GM23338 (cell line): Measurements from ENCODE around the gene IFI6. TPM values are rescaled to one million over a fixed set of nuclear protein-coding genes. Genes with fewer than 3 reads are reported as not detected.

Experiments used
- ATAC-seq: fragments of 200-7000 bp; cut with Tn5 transposase; 3 replicates; pipeline ENCODE4 v1.9.1; 2020
- DNase-seq: peaks from one replicate; pipeline ENCODE4 v3.0.0-alpha.2; 2015; ENCODE audit warnings: low spot score
- H2AFZ ChIP-seq: fragments of 200-600 bp; sonication (generic); 2 replicates; pipeline ENCODE4 v1.8.0; 2016; ENCODE audit warnings: antibody characterized with exemption, mild to moderate bottlenecking, moderate library complexity
- H3F3A ChIP-seq: fragments of 200-600 bp; sonication (generic); replicated peaks from 2 replicates; pipeline ENCODE4 v1.8.0; 2017; ENCODE audit warnings: antibody characterized with exemption, mixed run types, low read depth
- H3K27ac ChIP-seq: fragments of 200-600 bp; sonication (generic); 2 replicates; pipeline ENCODE4 v1.6.1; 2016; ENCODE audit warnings: low read depth
- H3K27me3 ChIP-seq: fragments of 200-600 bp; sonication (generic); 2 replicates; pipeline ENCODE4 v1.8.0; 2016; ENCODE audit warnings: mild to moderate bottlenecking, mixed run types, moderate library complexity; ENCODE audit not compliant: insufficient read depth
- H3K36me3 ChIP-seq: fragments of 200-600 bp; sonication (generic); 2 replicates; pipeline ENCODE4 v1.8.0; 2016; ENCODE audit warnings: mild to moderate bottlenecking; ENCODE audit not compliant: insufficient read depth
- H3K4me1 ChIP-seq: fragments of 200-600 bp; sonication (generic); 2 replicates; pipeline ENCODE4 v1.8.0; 2016; ENCODE audit warnings: mild to moderate bottlenecking, moderate library complexity; ENCODE audit not compliant: insufficient read depth
- H3K4me2 ChIP-seq: fragments of 200-600 bp; sonication (generic); 2 replicates; pipeline ENCODE4 v1.7.1; 2017; ENCODE audit warnings: mixed run types
- H3K4me3 ChIP-seq: fragments of 200-600 bp; sonication (generic); 2 replicates; pipeline ENCODE4 v1.6.1; 2016; ENCODE audit warnings: mixed run types
- H3K79me2 ChIP-seq: fragments of 200-600 bp; sonication (generic); replicated peaks from 2 replicates; pipeline ENCODE4 v1.8.0; 2017; ENCODE audit warnings: mild to moderate bottlenecking; ENCODE audit not compliant: insufficient read depth
- H3K9me2 ChIP-seq: fragments of 200-600 bp; sonication (generic); 2 replicates; pipeline ENCODE4 v1.8.0; 2017; ENCODE audit not compliant: insufficient read depth
- H4K20me1 ChIP-seq: fragments of 200-600 bp; sonication (generic); replicated peaks from 2 replicates; pipeline ENCODE4 v1.8.0; 2017; ENCODE audit warnings: mild to moderate bottlenecking; ENCODE audit not compliant: insufficient read depth
- H3K27ac Mint-ChIP-seq: 2 replicates; pipeline ENCODE4 v1.8.0; 2020; ENCODE audit warnings: inconsistent platforms, mild to moderate bottlenecking, moderate library complexity, mixed read lengths
- H3K27me3 Mint-ChIP-seq: 3 replicates; pipeline ENCODE4 v1.8.0; 2022; ENCODE audit warnings: low read depth, mild to moderate bottlenecking, moderate library complexity, mixed read lengths, inconsistent platforms; ENCODE audit not compliant: insufficient read depth, poor library complexity
- H3K36me3 Mint-ChIP-seq: 3 replicates; pipeline ENCODE4 v1.8.0; 2021; ENCODE audit warnings: low read depth, mild to moderate bottlenecking, inconsistent platforms, moderate library complexity, mixed read lengths
- H3K4me1 Mint-ChIP-seq: 3 replicates; pipeline ENCODE4 v1.8.0; 2020; ENCODE audit warnings: mild to moderate bottlenecking, inconsistent platforms, mixed read lengths
- H3K4me3 Mint-ChIP-seq: 3 replicates; pipeline ENCODE4 v1.8.0; 2021; ENCODE audit warnings: moderate library complexity, mild to moderate bottlenecking, inconsistent platforms, mixed read lengths
- H3K9me3 Mint-ChIP-seq: 3 replicates; pipeline ENCODE4 v1.8.0; 2020; ENCODE audit warnings: moderate library complexity, mild to moderate bottlenecking, inconsistent platforms, mixed read lengths
- CREB1 ChIP-seq: fragments of 250-450 bp; sonication (Bioruptor Pico); IDR thresholded peaks from 2 replicates; pipeline ENCODE4 v1.5.0; 2020; ENCODE audit warnings: low read depth, mild to moderate bottlenecking, moderate library complexity
- EZH2 ChIP-seq: fragments of 200-600 bp; sonication (generic); IDR thresholded peaks from one replicate; pipeline ENCODE4 v1.8.0; 2017; ENCODE audit warnings: antibody characterized with exemption, mild to moderate bottlenecking, low read depth; ENCODE audit not compliant: unreplicated experiment
- EZH2phosphoT487 ChIP-seq: fragments of 200-600 bp; sonication (generic); IDR thresholded peaks from one replicate; pipeline ENCODE4 v1.8.1; 2018; ENCODE audit warnings: antibody characterized with exemption; ENCODE audit not compliant: unreplicated experiment
- JUNB ChIP-seq: IDR thresholded peaks from one replicate; pipeline ENCODE4 v1.6.1; 2016; ENCODE audit warnings: antibody characterized with exemption; ENCODE audit not compliant: unreplicated experiment
- NANOG ChIP-seq: IDR thresholded peaks from 2 replicates; pipeline ENCODE4 v1.6.1; 2016; ENCODE audit warnings: antibody characterized with exemption, borderline replicate concordance
- POLR2AphosphoS5 ChIP-seq: IDR thresholded peaks from 2 replicates; pipeline ENCODE4 v1.6.1; 2016; ENCODE audit warnings: antibody characterized with exemption, low read depth
- STAT1 ChIP-seq: IDR thresholded peaks from one replicate; pipeline ENCODE4 v1.6.1; 2016; ENCODE audit warnings: antibody characterized with exemption; ENCODE audit not compliant: unreplicated experiment
- ZNF114 ChIP-seq: fragments of 250-450 bp; sonication (Bioruptor Pico); IDR thresholded peaks from 2 replicates; pipeline ENCODE4 v1.5.0; 2020; ENCODE audit warnings: mild to moderate bottlenecking, moderate library complexity
- ZNF331 ChIP-seq: fragments of 250-450 bp; sonication (Bioruptor Pico); IDR thresholded peaks from 2 replicates; pipeline ENCODE4 v1.5.0; 2020; ENCODE audit warnings: low read depth, mild to moderate bottlenecking, moderate library complexity
- polyA plus RNA-seq: library from polyadenylated mRNA; unstranded; fragments of >200 nt; fragmentation: Nextera tagmentation; extraction: Ambion mirVana; gene quantifications from 2 replicates; pipeline ENCODE4 v1.2.1, GENCODE V29; 2016
- total RNA-seq: library from RNA; depleted of rRNA; stranded (reverse); fragments of >200 nt; shearing (Covaris generic); gene quantifications from 2 replicates; pipeline ENCODE4 v1.2.3, GENCODE V29; 2014
- TF ChIP-seq, protein P1 (sequence below): IDR thresholded peaks from one replicate; pipeline ENCODE4 v1.6.1; 2018; ENCODE audit warnings: antibody characterized with exemption; ENCODE audit not compliant: unreplicated experiment
- TF ChIP-seq, protein P2 (sequence below): fragments of 250-450 bp; sonication (Bioruptor Pico); IDR thresholded peaks from 2 replicates; pipeline ENCODE4 v1.5.0; 2020; ENCODE audit warnings: mild to moderate bottlenecking, moderate library complexity
- TF ChIP-seq, protein P3 (sequence below), 2 experiments: fragments of 200-600 bp in 1 of 2; sonication (generic) in 1 of 2; conservative IDR thresholded peaks; 2 replicates each; pipeline versions ENCODE4 v1.5.1 to v1.6.1; 2016 to 2017; ENCODE audit warnings: antibody characterized with exemption in 2 of 2, low read depth in 2 of 2, mild to moderate bottlenecking in 2 of 2, moderate library complexity in 1 of 2
- TF ChIP-seq, protein P4 (sequence below): IDR thresholded peaks from 2 replicates; pipeline ENCODE4 v1.6.1; 2016; ENCODE audit warnings: antibody characterized with exemption

The IFI6 gene
- total and polyA plus RNA-seq, 2 experiments from 2014 or later: 6.3 to 16.0 TPM

DNA sequence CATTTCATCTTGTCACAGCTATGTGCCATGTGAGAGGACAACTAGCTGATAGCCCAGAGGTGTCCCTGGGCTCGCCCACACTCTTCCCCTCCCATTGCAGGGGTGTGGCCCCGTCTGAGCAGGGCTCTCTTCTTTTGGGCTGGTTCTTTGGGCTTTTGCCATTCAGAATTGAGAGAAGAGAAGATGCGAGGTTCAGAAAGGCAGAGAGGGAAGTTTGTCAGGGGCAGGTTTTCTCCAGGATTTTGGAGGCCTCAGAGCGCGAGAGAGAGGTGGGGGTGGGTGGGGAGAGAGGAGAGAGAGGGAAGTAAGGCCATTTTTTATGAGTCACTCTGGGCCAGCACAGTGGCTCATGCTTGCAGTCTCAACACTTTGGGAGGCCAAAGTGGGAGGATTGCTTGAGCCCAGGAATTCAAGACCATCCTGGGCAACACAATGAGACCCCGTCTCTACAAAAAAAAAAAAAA is 5.2 kb downstream of the IFI6 start:
- Mint-ChIP-seq H3K36me3 (no peaks in the 10 kb centered on the region), H3K27me3 (peaks cover 13% of the 10 kb centered on the region), H3K27ac (no peak overlapping the region), H3K4me1 (peaks cover 19% of the 10 kb centered on the region), H3K4me3 (no peak overlapping the region), H3K9me3 (no peaks in the 10 kb centered on the region)
- Histone ChIP-seq H4K20me1 (no peaks in the 10 kb centered on the region), H3K4me1 (peaks cover 7% of the 10 kb centered on the region; the same call in 1 of the 2 replicates), H3K4me2 (no peak overlapping the region), H3K9me2 (no peaks in the 10 kb centered on the region), H3F3A (peaks cover 7% of the 10 kb centered on the region; the same call in 1 of the 2 replicates), H3K36me3 (no peaks in the 10 kb centered on the region), H3K27me3 (peaks cover 11% of the 10 kb centered on the region), H3K79me2 (no peaks in the 10 kb centered on the region), H2AFZ (no peak overlapping the region), H3K27ac (no peak overlapping the region), H3K4me3 (no peak overlapping the region)
- TF ChIP-seq, protein P1, sequence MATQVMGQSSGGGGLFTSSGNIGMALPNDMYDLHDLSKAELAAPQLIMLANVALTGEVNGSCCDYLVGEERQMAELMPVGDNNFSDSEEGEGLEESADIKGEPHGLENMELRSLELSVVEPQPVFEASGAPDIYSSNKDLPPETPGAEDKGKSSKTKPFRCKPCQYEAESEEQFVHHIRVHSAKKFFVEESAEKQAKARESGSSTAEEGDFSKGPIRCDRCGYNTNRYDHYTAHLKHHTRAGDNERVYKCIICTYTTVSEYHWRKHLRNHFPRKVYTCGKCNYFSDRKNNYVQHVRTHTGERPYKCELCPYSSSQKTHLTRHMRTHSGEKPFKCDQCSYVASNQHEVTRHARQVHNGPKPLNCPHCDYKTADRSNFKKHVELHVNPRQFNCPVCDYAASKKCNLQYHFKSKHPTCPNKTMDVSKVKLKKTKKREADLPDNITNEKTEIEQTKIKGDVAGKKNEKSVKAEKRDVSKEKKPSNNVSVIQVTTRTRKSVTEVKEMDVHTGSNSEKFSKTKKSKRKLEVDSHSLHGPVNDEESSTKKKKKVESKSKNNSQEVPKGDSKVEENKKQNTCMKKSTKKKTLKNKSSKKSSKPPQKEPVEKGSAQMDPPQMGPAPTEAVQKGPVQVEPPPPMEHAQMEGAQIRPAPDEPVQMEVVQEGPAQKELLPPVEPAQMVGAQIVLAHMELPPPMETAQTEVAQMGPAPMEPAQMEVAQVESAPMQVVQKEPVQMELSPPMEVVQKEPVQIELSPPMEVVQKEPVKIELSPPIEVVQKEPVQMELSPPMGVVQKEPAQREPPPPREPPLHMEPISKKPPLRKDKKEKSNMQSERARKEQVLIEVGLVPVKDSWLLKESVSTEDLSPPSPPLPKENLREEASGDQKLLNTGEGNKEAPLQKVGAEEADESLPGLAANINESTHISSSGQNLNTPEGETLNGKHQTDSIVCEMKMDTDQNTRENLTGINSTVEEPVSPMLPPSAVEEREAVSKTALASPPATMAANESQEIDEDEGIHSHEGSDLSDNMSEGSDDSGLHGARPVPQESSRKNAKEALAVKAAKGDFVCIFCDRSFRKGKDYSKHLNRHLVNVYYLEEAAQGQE: no peak
- TF ChIP-seq, protein P2, sequence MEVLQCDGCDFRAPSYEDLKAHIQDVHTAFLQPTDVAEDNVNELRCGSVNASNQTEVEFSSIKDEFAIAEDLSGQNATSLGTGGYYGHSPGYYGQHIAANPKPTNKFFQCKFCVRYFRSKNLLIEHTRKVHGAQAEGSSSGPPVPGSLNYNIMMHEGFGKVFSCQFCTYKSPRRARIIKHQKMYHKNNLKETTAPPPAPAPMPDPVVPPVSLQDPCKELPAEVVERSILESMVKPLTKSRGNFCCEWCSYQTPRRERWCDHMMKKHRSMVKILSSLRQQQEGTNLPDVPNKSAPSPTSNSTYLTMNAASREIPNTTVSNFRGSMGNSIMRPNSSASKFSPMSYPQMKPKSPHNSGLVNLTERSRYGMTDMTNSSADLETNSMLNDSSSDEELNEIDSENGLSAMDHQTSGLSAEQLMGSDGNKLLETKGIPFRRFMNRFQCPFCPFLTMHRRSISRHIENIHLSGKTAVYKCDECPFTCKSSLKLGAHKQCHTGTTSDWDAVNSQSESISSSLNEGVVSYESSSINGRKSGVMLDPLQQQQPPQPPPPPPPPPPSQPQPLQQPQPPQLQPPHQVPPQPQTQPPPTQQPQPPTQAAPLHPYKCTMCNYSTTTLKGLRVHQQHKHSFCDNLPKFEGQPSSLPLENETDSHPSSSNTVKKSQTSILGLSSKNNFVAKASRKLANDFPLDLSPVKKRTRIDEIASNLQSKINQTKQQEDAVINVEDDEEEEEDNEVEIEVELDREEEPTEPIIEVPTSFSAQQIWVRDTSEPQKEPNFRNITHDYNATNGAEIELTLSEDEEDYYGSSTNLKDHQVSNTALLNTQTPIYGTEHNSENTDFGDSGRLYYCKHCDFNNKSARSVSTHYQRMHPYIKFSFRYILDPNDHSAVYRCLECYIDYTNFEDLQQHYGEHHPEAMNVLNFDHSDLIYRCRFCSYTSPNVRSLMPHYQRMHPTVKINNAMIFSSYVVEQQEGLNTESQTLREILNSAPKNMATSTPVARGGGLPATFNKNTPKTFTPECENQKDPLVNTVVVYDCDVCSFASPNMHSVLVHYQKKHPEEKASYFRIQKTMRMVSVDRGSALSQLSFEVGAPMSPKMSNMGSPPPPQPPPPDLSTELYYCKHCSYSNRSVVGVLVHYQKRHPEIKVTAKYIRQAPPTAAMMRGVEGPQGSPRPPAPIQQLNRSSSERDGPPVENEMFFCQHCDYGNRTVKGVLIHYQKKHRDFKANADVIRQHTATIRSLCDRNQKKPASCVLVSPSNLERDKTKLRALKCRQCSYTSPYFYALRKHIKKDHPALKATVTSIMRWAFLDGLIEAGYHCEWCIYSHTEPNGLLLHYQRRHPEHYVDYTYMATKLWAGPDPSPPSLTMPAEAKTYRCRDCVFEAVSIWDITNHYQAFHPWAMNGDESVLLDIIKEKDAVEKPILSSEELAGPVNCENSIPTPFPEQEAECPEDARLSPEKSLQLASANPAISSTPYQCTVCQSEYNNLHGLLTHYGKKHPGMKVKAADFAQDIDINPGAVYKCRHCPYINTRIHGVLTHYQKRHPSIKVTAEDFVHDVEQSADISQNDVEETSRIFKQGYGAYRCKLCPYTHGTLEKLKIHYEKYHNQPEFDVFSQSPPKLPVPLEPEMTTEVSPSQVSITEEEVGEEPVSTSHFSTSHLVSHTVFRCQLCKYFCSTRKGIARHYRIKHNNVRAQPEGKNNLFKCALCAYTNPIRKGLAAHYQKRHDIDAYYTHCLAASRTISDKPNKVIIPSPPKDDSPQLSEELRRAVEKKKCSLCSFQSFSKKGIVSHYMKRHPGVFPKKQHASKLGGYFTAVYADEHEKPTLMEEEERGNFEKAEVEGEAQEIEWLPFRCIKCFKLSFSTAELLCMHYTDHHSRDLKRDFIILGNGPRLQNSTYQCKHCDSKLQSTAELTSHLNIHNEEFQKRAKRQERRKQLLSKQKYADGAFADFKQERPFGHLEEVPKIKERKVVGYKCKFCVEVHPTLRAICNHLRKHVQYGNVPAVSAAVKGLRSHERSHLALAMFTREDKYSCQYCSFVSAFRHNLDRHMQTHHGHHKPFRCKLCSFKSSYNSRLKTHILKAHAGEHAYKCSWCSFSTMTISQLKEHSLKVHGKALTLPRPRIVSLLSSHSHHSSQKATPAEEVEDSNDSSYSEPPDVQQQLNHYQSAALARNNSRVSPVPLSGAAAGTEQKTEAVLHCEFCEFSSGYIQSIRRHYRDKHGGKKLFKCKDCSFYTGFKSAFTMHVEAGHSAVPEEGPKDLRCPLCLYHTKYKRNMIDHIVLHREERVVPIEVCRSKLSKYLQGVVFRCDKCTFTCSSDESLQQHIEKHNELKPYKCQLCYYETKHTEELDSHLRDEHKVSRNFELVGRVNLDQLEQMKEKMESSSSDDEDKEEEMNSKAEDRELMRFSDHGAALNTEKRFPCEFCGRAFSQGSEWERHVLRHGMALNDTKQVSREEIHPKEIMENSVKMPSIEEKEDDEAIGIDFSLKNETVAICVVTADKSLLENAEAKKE: no peak
- TF ChIP-seq CREB1 (CRISPR knock-in tag): no peak
- TF ChIP-seq STAT1: no peak
- TF ChIP-seq, protein P3, sequence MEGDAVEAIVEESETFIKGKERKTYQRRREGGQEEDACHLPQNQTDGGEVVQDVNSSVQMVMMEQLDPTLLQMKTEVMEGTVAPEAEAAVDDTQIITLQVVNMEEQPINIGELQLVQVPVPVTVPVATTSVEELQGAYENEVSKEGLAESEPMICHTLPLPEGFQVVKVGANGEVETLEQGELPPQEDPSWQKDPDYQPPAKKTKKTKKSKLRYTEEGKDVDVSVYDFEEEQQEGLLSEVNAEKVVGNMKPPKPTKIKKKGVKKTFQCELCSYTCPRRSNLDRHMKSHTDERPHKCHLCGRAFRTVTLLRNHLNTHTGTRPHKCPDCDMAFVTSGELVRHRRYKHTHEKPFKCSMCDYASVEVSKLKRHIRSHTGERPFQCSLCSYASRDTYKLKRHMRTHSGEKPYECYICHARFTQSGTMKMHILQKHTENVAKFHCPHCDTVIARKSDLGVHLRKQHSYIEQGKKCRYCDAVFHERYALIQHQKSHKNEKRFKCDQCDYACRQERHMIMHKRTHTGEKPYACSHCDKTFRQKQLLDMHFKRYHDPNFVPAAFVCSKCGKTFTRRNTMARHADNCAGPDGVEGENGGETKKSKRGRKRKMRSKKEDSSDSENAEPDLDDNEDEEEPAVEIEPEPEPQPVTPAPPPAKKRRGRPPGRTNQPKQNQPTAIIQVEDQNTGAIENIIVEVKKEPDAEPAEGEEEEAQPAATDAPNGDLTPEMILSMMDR (conservative IDR thresholded peaks at IDR 0.05; ENCODE audit: low read depth in 2 of 2): no peak
- no peak for TF ChIP-seq EZH2
- TF ChIP-seq POLR2AphosphoS5: no peak
- TF ChIP-seq JUNB: no peak
- no peak for TF ChIP-seq EZH2phosphoT487
- TF ChIP-seq, protein P4, sequence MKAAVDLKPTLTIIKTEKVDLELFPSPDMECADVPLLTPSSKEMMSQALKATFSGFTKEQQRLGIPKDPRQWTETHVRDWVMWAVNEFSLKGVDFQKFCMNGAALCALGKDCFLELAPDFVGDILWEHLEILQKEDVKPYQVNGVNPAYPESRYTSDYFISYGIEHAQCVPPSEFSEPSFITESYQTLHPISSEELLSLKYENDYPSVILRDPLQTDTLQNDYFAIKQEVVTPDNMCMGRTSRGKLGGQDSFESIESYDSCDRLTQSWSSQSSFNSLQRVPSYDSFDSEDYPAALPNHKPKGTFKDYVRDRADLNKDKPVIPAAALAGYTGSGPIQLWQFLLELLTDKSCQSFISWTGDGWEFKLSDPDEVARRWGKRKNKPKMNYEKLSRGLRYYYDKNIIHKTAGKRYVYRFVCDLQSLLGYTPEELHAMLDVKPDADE: no peak
- no peak for TF ChIP-seq NANOG
- no peak for TF ChIP-seq ZNF331 (CRISPR knock-in tag)
- no peak for TF ChIP-seq ZNF114
- DNase-seq: no peak
- ATAC-seq: no peak
